ENCODE results near the gene SLAMF8. TPM values are rescaled to one million over a fixed set of nuclear protein-coding genes. Genes with fewer than 3 reads are reported as not detected.

The SLAMF8 gene
- total RNA-seq, 1 experiment from 2014 or later, result not detected

GRCh38 chr1:159862557-159862956 lies 35.9 kb downstream of the SLAMF8 start, which contains the start of gene VSIG8:
TSS of gene VSIG8 (minus strand) at chr1:159862657. CDS start at chr1:159862521, 136 bp downstream.
- no peak within 1 kb of the TSS for H3K4me3 Mint-ChIP-seq
- H3K18ac ChIP-seq (ENCODE audit: insufficient read length, low read depth, low read length), result no peak within 1 kb of the TSS
- H4K20me1 ChIP-seq (ENCODE audit: control insufficient read depth, insufficient read depth, insufficient read length), result peaks cover 2% of the 10 kb centered on the region
- H2BK12ac ChIP-seq (ENCODE audit: insufficient read length, low read depth, low read length), result no peak within 1 kb of the TSS
- peaks cover 16 to 22% of the 10 kb centered on the region in 2 experiments for H3K4me1 Mint-ChIP-seq
- no peak within 1 kb of the TSS for H2BK120ac ChIP-seq (ENCODE audit: low read depth, low read length, poor library complexity, severe bottlenecking)
- no peaks in the 10 kb centered on the region for H3K9me3 Mint-ChIP-seq
- peaks cover 28% of the 10 kb centered on the region for H3K27me3 Mint-ChIP-seq (ENCODE audit: low read depth)
- no peak within 1 kb of the TSS for H4K5ac ChIP-seq (ENCODE audit: insufficient read length, low read depth, low read length)
- H3K79me2 ChIP-seq (ENCODE audit: insufficient read depth, low read length), result no peaks in the 10 kb centered on the region
- H2AK5ac ChIP-seq (ENCODE audit: insufficient read length, low read length), result no peak within 1 kb of the TSS
- no peak within 1 kb of the TSS; a peak in 2 of 7 replicates for H3K27ac Mint-ChIP-seq
- H2AFZ ChIP-seq (ENCODE audit: low read length), result no peak within 1 kb of the TSS
- H3K4me1 ChIP-seq (ENCODE audit: insufficient read depth, low read length), result no peaks in the 10 kb centered on the region
- H3T11ph ChIP-seq (ENCODE audit: low read length), result no peak within 1 kb of the TSS
- no peak within 1 kb of the TSS for H3K23ac ChIP-seq (ENCODE audit: insufficient read length, low read depth, low read length)
- no peaks in the 10 kb centered on the region for H3K27me3 ChIP-seq (ENCODE audit: insufficient read depth, low read length)
- WGBS (ENCODE audit: extremely low coverage, insufficient read length, low lambda C conversion rate), result no CpG with 5 or more reads among the region's 4 CpGs
- H4K8ac ChIP-seq (replicated peaks; ENCODE audit: insufficient read length, low read depth, low read length), result no peak within 1 kb of the TSS
- H2BK5ac ChIP-seq (ENCODE audit: insufficient read length, low read length), result no peak within 1 kb of the TSS
- H3K4me2 ChIP-seq (ENCODE audit: insufficient read depth, insufficient read length, low read length), result no peak within 1 kb of the TSS
- no peak within 1 kb of the TSS for H3K9ac ChIP-seq (ENCODE audit: extremely low read depth, insufficient read length, low read length)
- H3K14ac ChIP-seq (ENCODE audit: insufficient read depth, low read length), result no peak within 1 kb of the TSS
- no peaks in the 10 kb centered on the region for H3K36me3 Mint-ChIP-seq (ENCODE audit: insufficient read depth in 1 of 3, low read depth in 3 of 3)
- H3K23me2 ChIP-seq (ENCODE audit: insufficient read length, low read depth, low read length, poor library complexity, severe bottlenecking), result no peaks in the 10 kb centered on the region
- no peak within 1 kb of the TSS for H4K91ac ChIP-seq (ENCODE audit: insufficient read length, low read depth, low read length)
- no peak for TF ChIP-seq CTCF (conservative IDR thresholded peaks at IDR 0.05)
- H3K9me3 ChIP-seq (ENCODE audit: control insufficient read depth, low read depth, low read length), result no peaks in the 10 kb centered on the region
- no peaks in the 10 kb centered on the region for H3K79me1 ChIP-seq (ENCODE audit: insufficient read depth, low read depth, low read length, poor library complexity, severe bottlenecking)
- no peak within 1 kb of the TSS for H2BK20ac ChIP-seq (ENCODE audit: low read depth, low read length, poor library complexity, severe bottlenecking)
- H3K4ac ChIP-seq (ENCODE audit: low read depth, low read length), result no peak within 1 kb of the TSS
- no peak for DNase-seq
- H3K27ac ChIP-seq (ENCODE audit: insufficient read length, low read depth, low read length), result no peak within 1 kb of the TSS
- H2BK15ac ChIP-seq (ENCODE audit: low read depth, low read length), result no peak within 1 kb of the TSS
- no peak within 1 kb of the TSS for H3K56ac ChIP-seq (ENCODE audit: insufficient read length, low read depth, low read length)
